Pulmonary artery endothelial cell (primary cell): Measurements from ENCODE around the gene GABRB1. TPM values are rescaled to one million over a fixed set of nuclear protein-coding genes. Genes with fewer than 3 reads are reported as not detected.
A peak's percentile ranks its signal among the peaks of the same experiment; 100 is the strongest.

ENCODE experiments used
- DNase-seq: peaks from one replicate; pipeline ENCODE4 v3.0.0-alpha.2; 2011; ENCODE audit warnings: low read depth, low spot score
- total RNA-seq: library from RNA; depleted of rRNA; stranded (reverse); fragments of >200 nt; gene quantifications from 2 replicates; pipeline ENCODE4 v1.2.3, GENCODE V29; 2014

GABRB1 gene
- total RNA-seq, 1 donor from 2014 or later = not detected

DNA sequence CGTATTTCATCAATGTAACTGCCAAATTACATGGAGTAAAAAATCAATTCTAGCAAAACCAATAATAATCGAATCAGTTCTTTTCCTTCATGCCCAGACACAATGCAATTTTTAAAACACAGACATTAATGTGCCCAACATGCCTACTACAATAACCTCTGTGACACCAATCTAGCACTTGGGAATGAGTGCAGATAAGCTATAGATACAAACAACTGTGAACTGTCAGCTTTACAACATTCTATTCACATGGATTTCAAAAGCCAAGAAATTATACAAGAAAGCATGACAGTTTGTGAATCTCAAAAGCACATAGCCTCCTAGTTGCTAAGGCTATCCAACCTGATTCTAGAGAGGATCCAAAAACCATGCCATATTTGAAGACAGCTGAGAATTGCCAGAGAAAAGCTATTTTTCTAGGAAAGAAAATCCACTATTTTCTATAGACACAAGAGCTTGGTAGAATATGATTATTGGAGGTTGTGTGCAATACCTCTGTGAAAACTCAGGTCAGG lies 351.5 kb downstream of the GABRB1 start:
- no peak for DNase-seq

DNA sequence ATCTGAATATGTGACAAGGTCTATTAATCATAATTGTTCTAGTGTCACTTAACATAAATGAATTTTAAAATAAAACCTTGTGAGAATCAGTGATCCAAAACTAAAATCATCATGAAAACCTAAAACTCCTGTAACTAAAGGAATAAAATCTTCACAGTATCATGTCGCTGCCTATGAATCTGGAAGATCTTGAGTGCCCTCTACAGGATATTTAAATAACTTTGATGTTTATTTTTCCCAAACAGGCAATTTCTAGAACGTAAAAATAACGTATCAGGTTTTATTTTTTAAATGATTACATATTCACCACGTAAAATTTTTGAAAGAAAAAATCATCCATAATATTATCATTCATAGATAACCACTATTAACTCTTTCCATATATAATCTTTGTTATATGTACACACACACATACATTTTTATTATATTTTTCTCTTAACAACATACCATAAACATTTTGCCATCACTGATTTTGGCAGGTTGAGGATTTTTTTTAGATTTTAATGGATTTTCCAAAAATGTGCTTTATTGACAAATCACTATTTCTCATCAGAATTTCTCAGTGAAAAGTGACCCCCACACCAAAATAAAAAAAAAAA lies 352.6 kb downstream of the GABRB1 start:
- no peak for DNase-seq

DNA sequence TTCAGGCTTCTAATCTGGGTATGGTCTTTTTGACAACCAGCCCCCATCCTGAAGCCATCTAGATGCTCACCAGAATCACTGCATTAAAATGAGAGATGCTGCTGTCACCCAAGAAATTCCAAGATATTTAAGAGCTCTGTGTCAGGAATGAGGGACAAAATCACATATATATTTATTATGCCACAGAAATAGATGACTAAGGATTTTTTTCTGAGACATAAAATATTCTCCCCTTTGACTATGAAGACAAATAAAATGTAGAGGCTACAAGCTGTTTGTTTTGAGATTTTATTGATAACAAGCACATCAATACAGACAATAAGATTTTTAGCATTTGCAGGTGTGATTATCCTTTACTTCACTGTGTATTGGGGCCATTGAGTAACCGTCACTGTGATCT lies 354.8 kb downstream of the GABRB1 start:
- no peak for DNase-seq

DNA sequence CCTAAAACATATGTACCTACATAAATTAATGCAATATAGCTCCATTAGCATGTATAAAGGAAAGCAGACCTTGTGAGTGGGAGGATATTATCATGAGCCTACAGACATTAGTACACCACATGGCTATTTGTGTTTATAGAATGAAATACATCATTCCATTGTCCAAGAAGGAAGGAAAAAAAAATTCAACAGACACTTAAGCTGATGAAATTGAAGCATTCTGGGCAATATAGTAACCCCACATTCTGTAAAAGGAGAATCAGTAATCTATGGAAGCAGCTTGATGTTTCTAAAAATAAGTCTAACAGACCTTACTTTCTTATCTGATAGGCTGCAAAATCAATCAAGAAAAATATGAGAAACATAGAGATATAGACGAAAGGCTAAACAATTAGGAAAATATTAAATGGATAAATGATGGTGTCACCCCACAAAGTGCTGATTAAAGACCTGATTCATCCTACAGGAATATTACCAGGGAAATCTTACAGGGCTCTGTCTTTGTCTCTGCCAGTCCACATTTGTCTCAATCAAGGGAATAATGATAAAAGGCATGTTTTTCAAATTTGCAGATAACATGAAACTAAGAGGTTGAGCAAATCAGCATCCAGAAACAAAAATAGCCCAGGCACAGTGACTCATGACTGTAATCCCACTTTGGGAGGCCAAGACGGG lies 355.3 kb downstream of the GABRB1 start:
- DNase-seq = no peak

DNA sequence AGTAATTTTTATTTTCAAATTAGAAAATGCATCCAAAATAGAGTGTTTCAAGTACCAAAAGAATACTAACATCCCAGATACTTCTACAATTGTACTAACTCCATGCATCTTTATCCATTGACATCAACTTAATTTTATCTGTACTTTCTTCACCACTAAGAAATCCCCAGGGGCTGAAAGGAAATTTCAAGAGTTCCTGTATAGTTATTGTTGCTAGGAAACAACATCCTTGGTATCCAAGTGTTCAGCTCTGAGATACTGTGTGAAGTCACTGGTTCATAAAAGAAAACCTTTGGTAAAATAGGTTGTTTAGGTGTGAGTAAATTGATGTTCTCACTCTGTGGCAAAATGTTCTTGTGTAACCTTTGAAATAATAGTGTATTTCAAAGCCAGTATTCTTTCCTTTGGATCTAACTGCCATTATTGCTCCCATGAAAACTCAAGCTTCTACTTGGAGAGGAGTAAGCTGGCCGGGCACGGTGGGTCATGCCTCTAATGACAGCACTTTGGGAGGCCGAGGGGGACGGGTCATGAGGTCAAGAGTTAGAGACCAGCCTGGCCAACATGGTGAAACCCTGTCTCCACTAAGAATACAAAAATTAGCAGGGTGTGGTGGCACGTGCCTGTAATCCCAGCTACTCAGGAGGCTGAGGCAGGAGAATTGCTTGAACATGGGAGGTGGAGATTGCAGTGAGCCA lies 359.2 kb downstream of the GABRB1 start:
- no peak for DNase-seq

DNA sequence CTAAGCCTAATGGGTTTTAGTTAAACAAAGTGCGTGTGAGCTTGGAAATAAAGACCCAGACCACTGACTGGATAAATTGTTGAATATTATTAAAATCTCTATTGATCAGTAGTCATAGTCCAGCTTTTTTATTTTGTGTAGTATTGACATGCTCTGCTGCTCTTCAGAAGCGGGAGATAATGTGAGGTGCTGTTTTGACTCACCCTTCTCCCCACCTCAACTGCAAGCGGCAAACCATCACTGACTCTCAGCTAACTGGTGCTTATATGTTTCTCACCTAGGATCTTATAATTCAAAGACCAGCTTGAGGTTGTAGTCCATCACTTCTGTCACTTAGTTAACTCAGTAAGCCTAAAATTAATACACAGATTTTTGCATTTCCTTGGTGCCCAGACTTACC lies 359.9 kb downstream of the GABRB1 start:
- no peak for DNase-seq

DNA sequence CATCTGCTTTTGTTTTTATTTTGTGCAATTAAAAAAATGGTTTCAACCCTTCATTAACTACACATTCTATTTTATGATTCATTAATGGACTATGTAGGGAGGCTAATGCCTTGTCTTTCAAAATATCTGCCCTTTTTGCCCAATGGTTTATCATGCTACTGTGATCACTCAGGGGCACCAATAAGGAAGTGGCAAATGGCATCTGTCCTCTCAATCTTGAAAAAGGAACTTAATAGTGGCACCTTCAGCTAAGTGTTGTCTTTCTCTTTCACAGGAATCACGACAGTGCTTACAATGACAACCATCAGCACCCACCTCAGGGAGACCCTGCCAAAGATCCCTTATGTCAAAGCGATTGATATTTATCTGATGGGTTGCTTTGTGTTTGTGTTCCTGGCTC lies 375.0 kb downstream of the GABRB1 start:
- DNase-seq = no peak

DNA sequence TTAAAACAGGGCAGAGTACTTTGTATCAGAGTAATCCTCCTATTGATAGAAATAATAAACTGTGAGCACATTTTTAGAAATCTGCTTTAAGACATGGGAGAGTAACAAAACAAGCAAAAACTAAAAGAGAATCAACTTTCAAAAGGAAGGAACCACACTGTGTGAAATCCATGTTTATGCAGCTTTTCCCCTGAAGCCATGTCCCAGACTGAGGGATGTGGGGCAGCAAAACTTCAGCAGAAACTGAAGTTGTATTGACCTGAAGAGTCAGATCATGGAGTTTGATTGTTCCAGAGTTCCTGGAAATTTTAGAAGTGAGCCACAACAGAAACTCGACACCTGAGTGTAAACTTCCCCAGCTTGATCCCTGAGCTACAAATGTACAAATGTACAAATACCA lies 378.9 kb downstream of the GABRB1 start:
- DNase-seq = no peak

DNA sequence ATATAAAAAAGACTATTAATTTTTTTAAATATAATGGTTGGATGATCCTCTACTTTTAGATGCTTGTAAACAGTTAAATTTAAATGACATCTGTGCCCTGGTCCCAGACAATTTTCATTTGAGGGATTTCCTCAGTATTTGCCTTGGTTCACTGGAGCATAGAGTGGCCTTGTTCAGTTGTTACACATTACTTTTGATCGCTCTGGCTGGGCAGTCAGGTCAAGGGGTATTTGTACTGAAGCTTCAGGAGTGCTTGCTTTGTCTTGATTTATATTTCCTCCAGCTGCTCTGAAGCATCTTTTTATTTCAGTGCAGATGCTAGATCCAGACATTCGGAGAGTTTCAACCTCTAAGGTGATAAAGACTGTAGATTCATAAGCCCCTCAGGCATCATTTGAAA lies 382.2 kb downstream of the GABRB1 start:
- no peak for DNase-seq

DNA sequence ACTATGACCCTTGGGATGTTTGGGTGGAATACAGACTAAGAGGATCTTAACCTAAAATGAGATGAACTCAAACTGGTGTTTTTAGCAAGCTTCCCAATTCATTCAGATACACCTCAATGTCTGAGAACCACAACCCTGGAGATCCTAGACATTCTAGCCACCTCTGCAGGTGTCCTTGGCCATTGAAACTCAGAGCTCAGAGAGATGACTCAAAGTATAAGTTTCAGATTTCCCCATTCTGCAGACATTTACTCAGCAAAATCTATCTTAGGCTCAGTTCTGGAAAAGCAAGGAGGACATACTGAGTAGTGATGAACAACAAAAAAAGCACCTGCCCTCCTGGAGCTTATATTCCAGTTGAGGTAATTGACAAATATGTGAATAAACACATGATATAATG lies 384.4 kb downstream of the GABRB1 start:
- no peak for DNase-seq

DNA sequence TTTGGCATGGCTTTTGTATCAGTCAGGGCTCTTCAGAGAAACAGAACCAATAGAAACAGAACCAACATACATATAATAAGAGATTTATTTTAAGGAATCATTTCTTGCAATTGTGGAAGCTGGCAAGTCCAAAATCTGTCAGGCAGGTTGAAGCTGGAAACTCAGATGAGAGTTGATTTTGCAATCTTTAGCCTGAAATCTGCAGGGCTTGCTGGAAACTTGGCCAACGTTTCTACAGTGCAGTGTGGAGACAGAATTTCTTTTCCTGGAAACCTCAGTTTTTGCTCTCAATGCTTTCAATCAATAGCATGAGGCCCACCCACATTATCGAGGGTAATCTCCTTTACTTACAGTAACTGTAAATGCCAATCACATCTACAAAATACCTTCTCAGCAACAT lies 386.8 kb downstream of the GABRB1 start:
- no peak for DNase-seq

DNA sequence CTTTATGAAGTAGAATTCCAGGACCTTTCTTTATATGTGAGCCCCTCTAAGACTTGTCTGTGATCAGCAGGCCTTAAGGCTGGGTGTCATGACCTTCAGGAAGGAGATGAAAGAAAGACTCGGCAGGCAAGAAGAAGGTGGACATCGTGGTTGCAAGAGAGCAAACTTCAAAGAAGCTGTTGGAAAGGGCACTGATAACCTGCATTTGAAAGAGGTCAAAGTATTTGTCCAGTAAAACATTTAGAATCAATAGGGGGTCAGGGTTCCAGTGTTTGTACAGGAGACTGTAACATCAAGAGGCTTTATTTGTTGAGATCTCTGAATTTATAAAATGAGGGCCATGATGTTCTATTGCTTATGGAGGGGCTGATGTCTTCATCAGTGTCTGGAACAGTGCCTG lies 387.9 kb downstream of the GABRB1 start:
- no peak for DNase-seq

DNA sequence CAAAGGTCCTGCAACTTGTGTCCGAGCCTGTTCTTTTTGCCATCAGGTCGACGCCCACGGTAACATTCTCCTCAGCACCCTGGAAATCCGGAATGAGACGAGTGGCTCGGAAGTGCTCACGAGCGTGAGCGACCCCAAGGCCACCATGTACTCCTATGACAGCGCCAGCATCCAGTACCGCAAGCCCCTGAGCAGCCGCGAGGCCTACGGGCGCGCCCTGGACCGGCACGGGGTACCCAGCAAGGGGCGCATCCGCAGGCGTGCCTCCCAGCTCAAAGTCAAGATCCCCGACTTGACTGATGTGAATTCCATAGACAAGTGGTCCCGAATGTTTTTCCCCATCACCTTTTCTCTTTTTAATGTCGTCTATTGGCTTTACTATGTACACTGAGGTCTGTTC lies 394.3 kb downstream of the GABRB1 start:
- DNase-seq = no peak

DNA sequence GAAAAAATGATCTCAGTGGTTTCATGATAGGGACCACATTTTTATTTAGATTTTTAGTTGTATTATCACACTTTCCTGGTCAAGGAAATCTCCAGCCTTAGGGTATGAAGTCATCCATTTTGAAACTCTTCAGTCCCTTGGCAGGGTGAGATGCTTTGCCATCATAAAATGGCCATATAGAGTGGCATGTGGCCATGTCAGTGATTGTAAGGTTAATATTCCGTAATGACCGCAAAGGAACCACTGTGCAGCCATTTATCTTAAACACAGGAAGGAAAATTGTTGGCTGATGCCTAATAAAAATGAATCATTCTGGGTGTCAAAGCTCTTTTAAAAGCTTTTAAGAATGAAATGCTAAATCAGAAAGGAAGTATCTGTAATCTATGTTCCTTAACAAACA lies 396.6 kb downstream of the GABRB1 start:
- no peak for DNase-seq

DNA sequence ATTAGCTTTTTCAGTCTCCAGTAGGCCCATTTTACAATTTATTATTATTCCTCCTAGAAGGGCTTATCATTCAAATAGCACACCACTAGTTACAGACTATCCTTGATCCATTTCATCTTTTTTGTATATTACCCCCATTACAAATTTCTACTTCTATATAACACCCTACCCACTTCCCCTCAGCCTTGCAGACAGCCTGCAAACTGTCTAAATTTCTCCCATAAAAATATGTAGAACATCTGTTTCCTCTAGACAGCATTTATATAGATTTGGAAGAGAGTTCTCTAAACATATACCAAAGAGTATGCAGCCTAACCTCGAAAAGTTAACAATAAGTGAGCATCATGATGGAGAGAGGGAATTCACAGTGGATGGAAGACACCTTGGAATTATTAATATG lies 401.4 kb downstream of the GABRB1 start:
- DNase-seq = no peak

DNA sequence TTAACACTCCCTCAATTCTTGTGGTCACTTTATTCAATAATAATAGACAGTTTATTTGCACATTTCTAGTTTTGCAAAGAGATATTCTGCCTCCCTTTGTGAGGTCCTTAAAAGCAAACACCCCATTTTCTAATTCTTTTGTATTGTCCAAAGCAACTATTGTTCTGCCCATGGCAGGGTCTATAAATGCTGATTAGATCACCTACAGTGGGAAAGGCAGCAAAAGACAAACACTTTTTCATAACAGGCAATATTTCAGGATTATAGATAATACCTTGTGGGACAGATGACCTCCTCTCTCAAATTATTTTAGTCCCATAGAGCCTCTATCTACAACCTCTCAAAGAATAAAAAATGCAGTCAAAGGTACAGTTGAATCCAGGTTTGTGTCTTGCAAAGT lies 403.6 kb downstream of the GABRB1 start:
- no peak for DNase-seq

DNA sequence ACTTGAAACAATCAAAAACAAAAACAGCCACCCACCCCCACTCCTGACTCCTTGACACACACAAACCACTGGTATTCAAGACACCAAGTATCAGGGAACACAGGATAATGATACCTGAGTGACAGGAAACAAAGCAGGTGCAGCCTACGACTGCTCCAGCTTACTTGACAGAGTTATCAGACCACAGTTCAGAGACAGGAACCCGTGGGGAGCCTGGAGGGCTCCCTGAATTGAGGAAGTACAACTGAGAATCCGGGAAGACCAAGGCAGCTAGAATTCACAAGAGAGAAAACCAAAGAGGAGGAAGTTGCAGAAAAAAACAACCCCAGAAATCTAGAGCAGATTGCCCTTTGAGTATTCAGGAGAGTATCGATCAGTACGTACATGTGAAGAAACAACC lies 411.6 kb downstream of the GABRB1 start:
- DNase-seq = no peak

DNA sequence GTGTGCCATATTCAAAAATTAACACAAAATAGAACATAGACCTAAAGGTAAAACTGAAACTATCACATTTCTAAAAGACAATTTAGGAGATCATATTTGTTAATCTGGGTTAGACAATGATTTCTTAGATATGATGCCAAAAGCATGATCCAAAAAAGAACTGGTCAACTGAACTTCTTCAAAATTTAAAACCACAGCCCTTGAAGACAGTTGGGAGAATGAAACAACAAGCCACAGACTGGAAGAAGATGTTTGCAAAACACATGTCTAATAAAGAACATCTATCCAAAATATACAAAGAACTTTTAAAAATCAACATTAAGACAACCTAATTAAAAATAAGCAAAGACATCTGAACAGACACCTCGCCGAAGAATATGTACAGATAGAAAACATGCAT lies 412.7 kb downstream of the GABRB1 start:
- no peak for DNase-seq

DNA sequence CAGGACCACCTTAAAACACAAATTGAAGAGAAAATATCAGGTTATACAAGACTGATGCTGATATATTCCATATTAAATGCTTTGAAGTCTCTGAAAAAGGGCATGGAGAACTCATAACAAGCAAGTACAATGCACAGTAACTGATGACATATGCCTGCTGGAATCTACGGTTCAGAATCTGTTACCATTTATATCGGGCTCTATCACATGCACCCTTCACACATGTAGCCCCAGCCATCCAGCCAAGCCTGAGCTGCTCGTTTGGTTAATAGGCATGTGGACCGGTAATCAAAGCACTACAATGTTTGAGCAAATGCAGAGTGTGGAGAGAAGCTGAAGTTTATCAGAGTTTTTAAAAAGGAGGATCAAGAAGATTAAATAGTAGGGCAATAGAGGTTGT lies 420.3 kb downstream of the GABRB1 start:
- no peak for DNase-seq

DNA sequence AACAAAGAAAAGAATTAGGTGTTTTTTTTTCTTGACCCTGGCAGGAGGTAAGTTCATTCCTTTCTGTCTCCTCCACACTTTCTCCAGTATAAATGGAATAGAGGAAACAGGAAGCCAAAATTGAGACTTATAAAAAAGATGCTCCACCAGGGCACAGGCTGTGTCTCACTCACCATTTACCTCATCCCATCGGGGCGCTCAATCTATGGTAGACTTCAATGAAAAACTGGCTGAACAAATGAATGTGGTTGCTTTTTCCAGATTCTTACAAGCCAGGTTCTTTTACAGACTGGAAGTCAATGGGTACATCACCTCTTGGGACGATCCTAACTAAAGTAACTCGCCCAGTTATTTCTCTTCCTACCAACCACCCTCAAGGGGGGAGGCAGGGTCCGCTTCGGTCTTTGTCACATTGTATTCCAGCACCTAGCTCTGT lies 431.4 kb downstream of the GABRB1 start:
- DNase-seq = no peak

DNA sequence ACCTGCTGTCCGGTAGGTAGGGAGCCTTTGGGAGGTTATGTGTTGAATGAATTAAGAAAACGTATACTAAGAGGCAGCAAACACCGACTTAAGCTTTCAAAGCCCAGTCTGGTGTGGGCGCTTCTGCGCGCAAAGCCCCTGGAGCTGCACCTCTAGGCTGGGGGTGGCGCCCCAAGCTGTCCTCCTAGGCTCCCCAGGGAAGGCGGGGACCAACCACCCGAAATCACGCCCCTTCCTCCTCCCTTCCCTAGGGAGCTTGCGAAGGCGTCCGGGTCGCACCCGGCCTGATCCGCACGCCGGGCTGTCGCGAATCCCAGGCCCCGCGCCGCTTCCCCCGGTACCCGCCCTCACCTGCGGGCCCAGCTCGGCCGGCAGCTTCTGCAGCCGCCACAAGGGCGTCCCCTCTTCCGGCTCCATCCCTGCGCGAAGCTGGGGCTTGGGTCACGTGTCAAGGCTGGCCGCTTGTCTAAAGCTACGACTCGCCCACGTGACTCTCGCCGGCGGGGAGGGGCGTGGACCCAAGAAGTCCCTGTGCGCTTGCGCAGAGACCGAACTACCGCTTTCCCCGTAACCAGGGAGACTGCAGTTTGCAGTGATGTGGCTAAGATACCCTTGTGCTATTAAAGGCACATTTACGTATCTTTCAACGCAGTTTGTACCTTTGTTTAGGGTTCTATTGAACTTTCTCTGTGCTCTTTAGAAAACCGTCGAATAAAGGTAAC lies 432.0 kb downstream of the GABRB1 start, which contains the start of gene COMMD8:
Gene COMMD8, minus strand, starts transcription at position 468 of the 722 bp plus-strand sequence. Its CDS starts 51 bp downstream, at position 417.
- DNase-seq = peak; percentile 80

DNA sequence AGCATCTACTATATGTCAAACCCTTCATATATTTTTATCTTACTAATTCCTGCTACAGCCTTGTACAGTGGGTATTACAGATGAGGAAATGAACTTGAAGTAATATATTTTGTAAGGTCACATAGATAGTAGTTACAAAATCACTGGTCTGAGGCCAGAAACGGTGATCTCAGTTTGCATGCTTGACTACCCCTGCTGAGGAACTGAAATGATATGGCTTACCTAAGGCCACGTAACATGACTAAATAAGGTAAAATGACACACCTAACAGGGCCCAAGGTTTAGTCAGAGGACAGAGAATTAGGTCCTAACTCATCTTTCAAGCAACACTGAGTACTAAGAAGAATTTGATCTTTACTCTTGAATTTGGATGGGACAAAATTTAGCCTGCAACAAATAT lies 433.6 kb downstream of the GABRB1 start:
- DNase-seq = no peak
